ENCODE data around the gene CRYBG1. TPM values are rescaled to one million over a fixed set of nuclear protein-coding genes. Genes with fewer than 3 reads are reported as not detected.

Gene CRYBG1
- total RNA-seq, 2 experiments from 2014 or later = 20.8 to 21.1 TPM

GRCh38 chr6:106380407-106380806 is 19.9 kb downstream of the CRYBG1 start:
- TF ChIP-seq, protein P1, sequence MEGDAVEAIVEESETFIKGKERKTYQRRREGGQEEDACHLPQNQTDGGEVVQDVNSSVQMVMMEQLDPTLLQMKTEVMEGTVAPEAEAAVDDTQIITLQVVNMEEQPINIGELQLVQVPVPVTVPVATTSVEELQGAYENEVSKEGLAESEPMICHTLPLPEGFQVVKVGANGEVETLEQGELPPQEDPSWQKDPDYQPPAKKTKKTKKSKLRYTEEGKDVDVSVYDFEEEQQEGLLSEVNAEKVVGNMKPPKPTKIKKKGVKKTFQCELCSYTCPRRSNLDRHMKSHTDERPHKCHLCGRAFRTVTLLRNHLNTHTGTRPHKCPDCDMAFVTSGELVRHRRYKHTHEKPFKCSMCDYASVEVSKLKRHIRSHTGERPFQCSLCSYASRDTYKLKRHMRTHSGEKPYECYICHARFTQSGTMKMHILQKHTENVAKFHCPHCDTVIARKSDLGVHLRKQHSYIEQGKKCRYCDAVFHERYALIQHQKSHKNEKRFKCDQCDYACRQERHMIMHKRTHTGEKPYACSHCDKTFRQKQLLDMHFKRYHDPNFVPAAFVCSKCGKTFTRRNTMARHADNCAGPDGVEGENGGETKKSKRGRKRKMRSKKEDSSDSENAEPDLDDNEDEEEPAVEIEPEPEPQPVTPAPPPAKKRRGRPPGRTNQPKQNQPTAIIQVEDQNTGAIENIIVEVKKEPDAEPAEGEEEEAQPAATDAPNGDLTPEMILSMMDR (IDR thresholded peaks at IDR 0.05) = no peak
- no peak for ATAC-seq
- intact Hi-C loops (cut with micrococcal nuclease) = no loop called here
- H3K4me1 Mint-ChIP-seq (ENCODE audit: low read depth) = no peaks in the 10 kb centered on the region
- no peak overlapping the region for H3K4me3 Mint-ChIP-seq
- peaks cover 13% of the 10 kb centered on the region for H3K27me3 Mint-ChIP-seq
- no peaks in the 10 kb centered on the region for H3K9me3 Mint-ChIP-seq
- ChIA-PET POLR2A (no interaction called here), CTCF (interaction anchor here (1.2 kb wide), 1 partner anchor 19 kb away, joined by 6 read pairs; the partner anchor contains the start of gene CRYBG1)
- H3K36me3 Mint-ChIP-seq (ENCODE audit: low read depth) = no peaks in the 10 kb centered on the region
- no peak for DNase-seq
- no peak overlapping the region for H3K27ac Mint-ChIP-seq

DNA sequence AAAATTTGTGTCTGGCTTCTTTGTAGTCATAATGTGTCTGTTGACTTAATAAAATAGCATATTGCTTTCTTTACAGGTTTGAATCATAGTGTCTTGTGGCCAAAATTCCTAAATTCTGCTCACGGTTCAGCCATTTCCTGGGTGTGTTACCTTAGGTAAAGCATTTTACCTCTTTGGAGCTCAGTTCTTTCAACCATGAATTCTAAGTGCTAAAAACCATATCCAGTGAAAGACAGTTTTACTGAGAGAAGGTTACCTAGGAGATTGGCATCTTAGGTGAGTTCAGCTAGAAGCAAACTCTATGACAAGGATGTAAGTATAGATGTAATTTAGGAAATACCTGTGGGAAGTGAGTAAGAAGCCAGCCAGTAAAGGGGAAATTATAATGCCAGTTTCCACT is 20.7 kb downstream of the CRYBG1 start:
- ChIA-PET CTCF (interaction anchor here (0.6 to 0.9 kb wide), 2 partner anchors 21 to 42 kb away, joined by 3 read pairs; partner anchors contain the start of gene CRYBG1), POLR2A (no interaction called here)
- Mint-ChIP-seq H3K27me3 (peaks cover 12% of the 10 kb centered on the region), H3K4me3 (no peak overlapping the region), H3K9me3 (no peaks in the 10 kb centered on the region), H3K36me3 (ENCODE audit: low read depth) (no peaks in the 10 kb centered on the region), H3K4me1 (ENCODE audit: low read depth) (no peaks in the 10 kb centered on the region), H3K27ac (no peak overlapping the region)
- intact Hi-C loops (cut with micrococcal nuclease) = no loop called here
- TF ChIP-seq, protein P1 (IDR thresholded peaks at IDR 0.05) = no peak
- no peak for ATAC-seq
- DNase-seq = no peak

DNA sequence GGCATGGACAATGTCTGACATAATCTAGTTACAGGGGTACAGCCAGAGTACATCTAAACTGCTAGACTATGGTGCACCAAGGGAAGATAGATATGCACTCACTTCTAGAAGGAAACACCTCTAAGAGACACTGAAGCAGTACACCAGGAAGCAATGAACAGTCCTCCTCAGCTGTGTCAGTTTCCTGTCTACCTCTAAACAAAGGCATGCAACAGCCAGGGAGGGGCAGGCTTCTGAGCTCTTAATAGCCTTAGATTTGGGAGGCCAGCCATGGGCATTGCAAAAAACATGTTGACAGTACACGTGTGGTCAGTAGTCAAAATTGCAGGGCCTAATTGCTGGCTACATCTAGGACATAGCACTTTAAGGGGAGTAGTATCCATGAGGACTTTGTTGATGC is 21.4 kb downstream of the CRYBG1 start:
- DNase-seq (no peak), ATAC-seq (peak; percentile 62)
- H3K27ac Mint-ChIP-seq = no peak overlapping the region
- H3K4me3 Mint-ChIP-seq = no peak overlapping the region
- intact Hi-C loops (cut with micrococcal nuclease) = no loop called here
- H3K9me3 Mint-ChIP-seq = no peaks in the 10 kb centered on the region
- POLR2A ChIA-PET = no interaction called here
- CTCF ChIA-PET = interaction anchor here (0.6 to 0.9 kb wide), 2 partner anchors 21 to 42 kb away, joined by 3 read pairs; partner anchors contain the start of gene CRYBG1
- TF ChIP-seq, protein P1 (IDR thresholded peaks at IDR 0.05) = no peak
- H3K36me3 Mint-ChIP-seq (ENCODE audit: low read depth) = no peaks in the 10 kb centered on the region
- H3K27me3 Mint-ChIP-seq = peaks cover 8% of the 10 kb centered on the region
- H3K4me1 Mint-ChIP-seq (ENCODE audit: low read depth) = no peaks in the 10 kb centered on the region

- H3K4me1 Mint-ChIP-seq (ENCODE audit: low read depth) = no peaks in the 10 kb centered on the region
- CTCF ChIA-PET = interaction anchor here (1.2 kb wide), 2 partner anchors 12 to 23 kb away, joined by 3 read pairs; partner anchors contain the start of gene CRYBG1
Measured at GRCh38 chr6:106383573-106383972, 23.1 kb downstream of the CRYBG1 start.

DNA sequence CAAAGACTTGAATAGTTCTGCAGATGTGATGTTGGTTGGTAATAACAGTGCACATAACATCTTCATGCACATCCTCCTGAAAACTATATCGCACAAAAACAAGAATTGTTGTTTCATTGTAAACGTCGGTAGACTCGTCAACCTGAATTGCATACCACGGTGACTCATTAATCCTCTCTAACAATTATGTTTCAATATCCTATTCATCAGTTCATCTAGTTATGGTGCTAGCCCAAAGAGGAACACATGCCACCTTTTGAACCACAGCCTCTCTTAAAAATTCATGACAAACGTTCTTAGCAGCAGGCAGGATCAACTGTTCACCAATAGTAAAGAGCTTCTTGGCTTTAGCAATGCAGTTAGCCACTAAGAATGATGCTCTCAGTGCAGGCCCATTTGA is 25.0 kb downstream of the CRYBG1 start:
- no peak for ATAC-seq
- Mint-ChIP-seq H3K27ac (no peak overlapping the region), H3K36me3 (ENCODE audit: low read depth) (no peaks in the 10 kb centered on the region), H3K9me3 (no peaks in the 10 kb centered on the region), H3K4me3 (no peak overlapping the region), H3K4me1 (ENCODE audit: low read depth) (no peaks in the 10 kb centered on the region), H3K27me3 (no peaks in the 10 kb centered on the region)
- ChIA-PET CTCF (interaction anchor here (1.0 kb wide), 1 partner anchor 24 kb away, joined by 3 read pairs; no protein-coding TSS in a partner anchor), POLR2A (no interaction called here)
- DNase-seq = no peak
- intact Hi-C loops (cut with micrococcal nuclease) = no loop called here
- TF ChIP-seq, protein P1 (IDR thresholded peaks at IDR 0.05) = no peak

More at GRCh38 chr6:106383573-106383972, 23.1 kb downstream of the CRYBG1 start:
- Mint-ChIP-seq H3K27ac (no peak overlapping the region), H3K36me3 (ENCODE audit: low read depth) (no peaks in the 10 kb centered on the region), H3K9me3 (no peaks in the 10 kb centered on the region), H3K4me3 (no peak overlapping the region), H3K27me3 (no peaks in the 10 kb centered on the region)
- no peak for ATAC-seq
- TF ChIP-seq, protein P1 (IDR thresholded peaks at IDR 0.05) = no peak
- DNase-seq = no peak
- POLR2A ChIA-PET = no interaction called here
- intact Hi-C loops (cut with micrococcal nuclease) = no loop called here

Measured in activated CD8-positive, alpha-beta T cell treated with anti-CD3 and anti-CD28 coated beads for 36 hours (primary cell).